GM23248 (cell line): ENCODE results near the gene MMP28. TPM values are rescaled to one million over a fixed set of nuclear protein-coding genes. Genes with fewer than 3 reads are reported as not detected.

Experiments used
- DNase-seq: peaks from one replicate; pipeline ENCODE4 v3.0.0-alpha.2; 2015
- H2AFZ ChIP-seq: fragments of 200-600 bp; sonication (generic); 2 replicates; pipeline ENCODE4 v1.6.1; 2016; ENCODE audit warnings: antibody characterized with exemption
- H3F3A ChIP-seq: fragments of 200-600 bp; sonication (generic); 2 replicates; pipeline ENCODE4 v1.6.1; 2016; ENCODE audit warnings: mild to moderate bottlenecking, antibody characterized with exemption, mixed run types; ENCODE audit not compliant: insufficient read depth
- H3K27ac ChIP-seq: fragments of 200-600 bp; sonication (generic); 2 replicates; pipeline ENCODE4 v1.5.1; 2016; ENCODE audit warnings: mild to moderate bottlenecking
- H3K27me3 ChIP-seq: fragments of 200-600 bp; sonication (generic); replicated peaks from 2 replicates; pipeline ENCODE4 v1.6.1; 2016; ENCODE audit warnings: mild to moderate bottlenecking; ENCODE audit not compliant: insufficient read depth
- H3K36me3 ChIP-seq: fragments of 200-600 bp; sonication (generic); 2 replicates; pipeline ENCODE4 v1.6.1; 2016; ENCODE audit warnings: low read depth, mild to moderate bottlenecking
- H3K4me1 ChIP-seq: fragments of 200-600 bp; sonication (generic); 2 replicates; pipeline ENCODE4 v1.6.1; 2016; ENCODE audit warnings: mild to moderate bottlenecking; ENCODE audit not compliant: insufficient read depth
- H3K4me2 ChIP-seq: fragments of 200-600 bp; sonication (generic); one replicate; pipeline ENCODE4 v1.6.1; 2016; ENCODE audit warnings: mild to moderate bottlenecking; ENCODE audit not compliant: unreplicated experiment
- H3K4me3 ChIP-seq: fragments of 200-600 bp; sonication (generic); 2 replicates; pipeline ENCODE4 v1.5.1; 2016; ENCODE audit warnings: mild to moderate bottlenecking
- H3K79me2 ChIP-seq: fragments of 200-600 bp; sonication (generic); 2 replicates; pipeline ENCODE4 v1.6.1; 2016; ENCODE audit warnings: mild to moderate bottlenecking; ENCODE audit not compliant: insufficient read depth
- H3K9ac ChIP-seq: fragments of 200-600 bp; sonication (generic); 2 replicates; pipeline ENCODE4 v1.6.1; 2016; ENCODE audit warnings: mild to moderate bottlenecking
- H3K9me2 ChIP-seq: fragments of 200-600 bp; sonication (generic); 2 replicates; pipeline ENCODE4 v1.6.1; 2016; ENCODE audit warnings: mixed run types, mild to moderate bottlenecking, moderate library complexity; ENCODE audit not compliant: insufficient read depth
- H3K9me3 ChIP-seq: fragments of 200-600 bp; sonication (generic); one replicate; pipeline ENCODE4 v1.6.1; 2017; ENCODE audit warnings: low read depth
- H4K20me1 ChIP-seq: fragments of 200-600 bp; sonication (generic); 2 replicates; pipeline ENCODE4 v1.6.0; 2016; ENCODE audit not compliant: insufficient read depth
- EZH2 ChIP-seq: fragments of 200-600 bp; sonication (generic); IDR thresholded peaks from 2 replicates; pipeline ENCODE4 v1.6.1; 2018; ENCODE audit warnings: antibody characterized with exemption, mild to moderate bottlenecking; ENCODE audit not compliant: insufficient read depth, poor library complexity, severe bottlenecking
- EZH2phosphoT487 ChIP-seq: fragments of 200-600 bp; sonication (generic); IDR thresholded peaks from 2 replicates; pipeline ENCODE4 v1.6.1; 2018; ENCODE audit warnings: antibody characterized with exemption, moderate library complexity, mild to moderate bottlenecking, low read depth; ENCODE audit not compliant: insufficient read depth
- WGBS, 2 experiments: methylation state at CpG; one replicate each; pipeline ENCODE4 v1.1.6; 2015 to 2017; ENCODE audit warnings: low lambda C conversion rate in 2 of 2, low coverage in 1 of 2; ENCODE audit errors: missing lambda C conversion rate in 2 of 2; 5-methylcytosine and 5-hydroxymethylcytosine counted together
- in situ Hi-C: fragments of 300-500 bp; cut with MboI; formaldehyde crosslinking; loops from 2 replicates; pipeline ENCODE4 v1.15.0; 2020
- polyA plus RNA-seq: library from polyadenylated mRNA; unstranded; fragments of >200 nt; fragmentation: Nextera tagmentation; extraction: Ambion mirVana; gene quantifications from 2 replicates; pipeline ENCODE4 v1.2.1, GENCODE V29; 2016
- total RNA-seq: library from RNA; depleted of rRNA; stranded (reverse); fragments of >200 nt; shearing (Covaris generic); gene quantifications from 2 replicates; pipeline ENCODE4 v1.2.3, GENCODE V29; 2014

The MMP28 gene
- total and polyA plus RNA-seq, 2 experiments from 2014 or later: not detected

DNA sequence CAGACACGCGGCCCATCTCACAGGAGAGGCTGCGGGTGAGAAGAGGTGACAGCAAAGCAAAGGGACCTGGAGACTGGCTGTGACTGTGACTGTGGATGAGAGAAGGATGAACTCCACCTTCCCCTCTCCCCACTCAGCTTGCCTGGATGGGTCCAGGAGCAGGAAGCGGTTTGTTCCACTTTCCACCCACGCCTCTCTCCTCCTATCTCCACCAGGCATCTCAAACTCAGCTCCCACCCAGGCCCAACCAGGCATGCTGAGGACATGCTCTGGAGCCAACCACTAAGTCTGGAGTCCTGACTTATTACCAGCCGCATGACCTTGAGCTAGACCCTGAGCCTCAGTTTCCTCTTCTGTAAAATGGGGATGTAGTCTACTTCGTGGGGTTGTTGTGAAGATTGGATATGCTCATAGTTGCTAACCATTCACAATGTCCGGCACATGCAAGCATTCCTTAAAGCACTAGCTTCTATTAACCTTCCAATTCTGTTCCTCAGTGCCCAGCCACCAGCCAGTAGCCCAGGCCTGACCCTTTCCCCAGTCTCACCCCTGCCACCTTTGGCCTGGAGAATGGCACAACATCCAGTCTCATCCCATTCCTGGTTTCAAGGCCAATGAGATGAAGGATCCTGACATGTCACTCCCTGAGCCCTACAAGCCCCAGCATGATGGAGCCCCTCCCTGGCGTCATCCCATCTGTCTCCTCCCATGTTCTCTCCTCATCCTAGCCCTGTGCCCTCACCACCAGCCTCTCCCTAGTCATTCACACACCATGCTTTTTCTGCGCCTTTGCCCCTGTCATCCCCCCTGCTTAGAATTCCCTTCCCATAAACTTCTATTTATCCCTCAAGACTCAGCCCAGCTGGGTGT, 44.7 kb downstream of the MMP28 start:
- no peaks in the 10 kb centered on the region for H3K79me2 ChIP-seq
- no peaks in the 10 kb centered on the region for H3K9me3 ChIP-seq
- H3K36me3 ChIP-seq: no peaks in the 10 kb centered on the region
- no peak overlapping the region for H3K27ac ChIP-seq
- no peak overlapping the region for H3K9ac ChIP-seq
- no peak for DNase-seq
- TF ChIP-seq EZH2phosphoT487: no peak
- no peak for TF ChIP-seq EZH2
- no peak overlapping the region for H3K4me2 ChIP-seq
- no peaks in the 10 kb centered on the region for H3K9me2 ChIP-seq
- in situ Hi-C loops: no loop called here
- WGBS, 2 experiments: 68 to 70% methylated on average over 10 of the region's 10 CpGs
- peak overlapping the region; percentile 51 for H3K4me3 ChIP-seq
- H2AFZ ChIP-seq: peak overlapping the region; percentile 62
- peaks cover 9% of the 10 kb centered on the region for H3K4me1 ChIP-seq
- no peaks in the 10 kb centered on the region for H3F3A ChIP-seq
- no peaks in the 10 kb centered on the region; the same call in 1 of the 2 replicates for H3K27me3 ChIP-seq
- H4K20me1 ChIP-seq: no peaks in the 10 kb centered on the region

- H3K9ac ChIP-seq: no peak overlapping the region
- peak overlapping the region; percentile 56 for H3K4me2 ChIP-seq
- TF ChIP-seq EZH2phosphoT487: no peak
- no peak for TF ChIP-seq EZH2
- in situ Hi-C loops: no loop called here
- peaks cover 9% of the 10 kb centered on the region for H3K4me1 ChIP-seq
- 4 to 7% methylated on average over 23 to 32 of the region's 35 CpGs for WGBS, 2 experiments
- peak overlapping the region; percentile 51 for H3K4me3 ChIP-seq
- no peak overlapping the region for H3K27ac ChIP-seq
- peak; percentile 69 for DNase-seq
- no peaks in the 10 kb centered on the region for H3K9me3 ChIP-seq
- peak overlapping the region; percentile 62 for H2AFZ ChIP-seq
- no peaks in the 10 kb centered on the region for H3K79me2 ChIP-seq
- H3F3A ChIP-seq: no peaks in the 10 kb centered on the region
- H3K9me2 ChIP-seq: no peaks in the 10 kb centered on the region
- no peaks in the 10 kb centered on the region; the same call in 1 of the 2 replicates for H3K27me3 ChIP-seq
- H3K36me3 ChIP-seq: no peaks in the 10 kb centered on the region
- no peaks in the 10 kb centered on the region for H4K20me1 ChIP-seq
Measured at GRCh38 chr17:35749560-35750412, 45.7 kb downstream of the MMP28 start.

DNA sequence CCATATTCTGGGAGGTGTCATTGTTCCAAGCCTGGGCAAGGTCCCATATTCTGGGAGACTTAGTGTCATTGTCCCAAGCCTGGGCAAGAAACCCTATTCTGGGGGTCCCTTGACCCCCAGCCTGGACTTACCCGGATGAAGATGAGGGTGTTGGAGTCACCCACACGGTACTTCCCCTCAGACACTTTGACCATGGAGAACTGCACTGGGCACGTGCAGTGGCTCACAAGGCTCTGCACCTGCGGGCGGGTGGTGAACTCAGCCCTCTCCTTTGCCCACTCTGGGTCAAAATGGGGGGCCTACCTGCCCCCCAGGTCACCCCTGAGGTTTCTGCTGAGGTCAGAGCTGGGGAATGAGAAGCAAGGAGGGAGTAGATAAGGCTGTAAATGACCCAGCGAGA, 46.5 kb downstream of the MMP28 start:
- no peaks in the 10 kb centered on the region for H3K79me2 ChIP-seq
- no peaks in the 10 kb centered on the region for H3K9me3 ChIP-seq
- TF ChIP-seq EZH2 (no peak), EZH2phosphoT487 (no peak)
- no peak overlapping the region for H3K27ac ChIP-seq
- no peaks in the 10 kb centered on the region for H3K36me3 ChIP-seq
- H3K9me2 ChIP-seq: no peaks in the 10 kb centered on the region
- in situ Hi-C loops: no loop called here
- H3F3A ChIP-seq: no peaks in the 10 kb centered on the region
- WGBS, 2 experiments: 76 to 82% methylated on average over 6 of the region's 6 CpGs
- no peak for DNase-seq
- no peaks in the 10 kb centered on the region; the same call in 1 of the 2 replicates for H3K27me3 ChIP-seq
- H4K20me1 ChIP-seq: no peaks in the 10 kb centered on the region
- H3K4me1 ChIP-seq: peaks cover 9% of the 10 kb centered on the region
- no peak overlapping the region for H3K9ac ChIP-seq
- H3K4me2 ChIP-seq: no peak overlapping the region
- H3K4me3 ChIP-seq: no peak overlapping the region
- H2AFZ ChIP-seq: no peak overlapping the region

DNA sequence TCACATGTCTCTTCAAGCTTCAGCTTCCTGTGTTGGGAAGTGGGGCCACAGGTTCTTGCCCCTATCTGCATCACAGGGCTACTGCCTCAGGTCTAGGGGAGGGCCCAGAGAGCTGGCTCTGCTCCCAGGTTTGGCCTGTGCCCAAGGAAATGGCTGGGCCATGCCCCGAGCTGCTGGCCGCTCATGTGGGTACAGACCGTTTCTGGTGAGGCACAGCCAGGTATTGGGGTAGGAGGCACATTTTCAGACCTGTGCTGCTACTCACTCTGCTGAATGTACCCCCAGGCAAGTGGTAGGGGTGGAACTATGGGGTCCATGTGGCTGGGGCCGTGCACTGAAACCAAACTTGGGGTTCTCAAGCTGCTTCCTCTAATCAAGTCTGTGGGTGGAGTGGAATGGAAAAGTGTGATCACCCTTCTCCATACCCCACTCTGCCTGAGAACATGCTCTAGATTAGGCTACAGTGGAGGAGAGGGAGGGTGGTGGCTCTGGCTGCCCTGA, 47.0 kb downstream of the MMP28 start:
- 9 to 17% methylated on average over 4 of the region's 4 CpGs for WGBS, 2 experiments
- Histone ChIP-seq H3F3A (no peaks in the 10 kb centered on the region), H2AFZ (no peak overlapping the region), H3K27me3 (no peaks in the 10 kb centered on the region; the same call in 1 of the 2 replicates), H3K27ac (no peak overlapping the region), H3K9ac (no peak overlapping the region), H3K9me2 (no peaks in the 10 kb centered on the region), H3K36me3 (no peaks in the 10 kb centered on the region), H4K20me1 (no peaks in the 10 kb centered on the region), H3K9me3 (no peaks in the 10 kb centered on the region), H3K4me3 (no peak overlapping the region), H3K79me2 (no peaks in the 10 kb centered on the region), H3K4me2 (no peak overlapping the region), H3K4me1 (peaks cover 9% of the 10 kb centered on the region)
- TF ChIP-seq EZH2 (no peak), EZH2phosphoT487 (no peak)
- in situ Hi-C loops: no loop called here
- DNase-seq: no peak
